GM21526 (cell line): ENCODE measurements around the gene UNKL.

Experiments used
- ATAC-seq: cut with Tn5 transposase; IDR thresholded peaks from one replicate; pipeline ENCODE4 v1.9.1; 2021; ENCODE audit warnings: moderate library complexity; ENCODE audit not compliant: unreplicated experiment, low FRiP score

The UNKL gene

DNA sequence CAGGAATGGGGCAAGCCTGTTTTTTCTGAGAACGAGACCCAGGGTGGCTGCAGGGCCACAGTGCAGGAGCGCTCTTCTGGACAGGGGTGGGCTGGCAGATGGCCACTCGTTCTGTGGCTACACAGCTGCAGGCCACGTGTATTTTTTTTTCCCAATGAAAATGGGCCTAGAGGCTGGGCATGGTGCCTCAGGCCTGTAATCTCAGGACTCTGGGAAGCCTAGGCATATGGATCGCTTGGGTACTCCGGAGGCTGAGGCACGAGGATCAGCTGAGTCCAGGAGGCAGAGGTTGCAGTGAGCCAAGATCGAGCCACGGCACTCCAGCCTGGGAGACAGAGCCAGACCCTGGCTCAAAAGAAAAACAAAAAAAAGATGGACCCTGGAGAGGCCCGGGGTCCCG, 6.8 kb downstream of the UNKL start:
- ATAC-seq = no peak

GRCh38 chr16:1403733-1404132, 10.8 kb downstream of the UNKL start:
- no peak for ATAC-seq

GRCh38 chr16:1403036-1403435, 11.5 kb downstream of the UNKL start:
- ATAC-seq = no peak

DNA sequence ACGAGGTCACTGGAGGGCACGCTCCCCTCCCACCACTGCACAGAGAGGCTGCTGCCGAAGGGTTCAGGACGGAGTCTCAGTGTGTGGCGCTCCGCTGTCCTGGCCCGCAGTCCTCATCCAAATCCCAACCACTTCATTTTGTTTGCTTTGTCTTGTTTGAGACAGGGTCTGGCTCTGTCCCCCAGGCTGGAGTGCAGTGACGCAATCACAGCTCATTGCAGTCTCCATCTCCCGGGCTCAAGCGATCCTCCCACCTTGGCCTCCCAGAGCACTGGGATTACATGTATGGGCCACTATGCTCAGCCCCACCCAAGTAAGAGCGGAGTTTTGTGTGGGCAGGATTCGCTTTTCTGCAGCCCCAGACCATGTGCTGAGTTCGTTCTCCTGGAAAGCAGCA, 12.7 kb downstream of the UNKL start:
- no peak for ATAC-seq

DNA sequence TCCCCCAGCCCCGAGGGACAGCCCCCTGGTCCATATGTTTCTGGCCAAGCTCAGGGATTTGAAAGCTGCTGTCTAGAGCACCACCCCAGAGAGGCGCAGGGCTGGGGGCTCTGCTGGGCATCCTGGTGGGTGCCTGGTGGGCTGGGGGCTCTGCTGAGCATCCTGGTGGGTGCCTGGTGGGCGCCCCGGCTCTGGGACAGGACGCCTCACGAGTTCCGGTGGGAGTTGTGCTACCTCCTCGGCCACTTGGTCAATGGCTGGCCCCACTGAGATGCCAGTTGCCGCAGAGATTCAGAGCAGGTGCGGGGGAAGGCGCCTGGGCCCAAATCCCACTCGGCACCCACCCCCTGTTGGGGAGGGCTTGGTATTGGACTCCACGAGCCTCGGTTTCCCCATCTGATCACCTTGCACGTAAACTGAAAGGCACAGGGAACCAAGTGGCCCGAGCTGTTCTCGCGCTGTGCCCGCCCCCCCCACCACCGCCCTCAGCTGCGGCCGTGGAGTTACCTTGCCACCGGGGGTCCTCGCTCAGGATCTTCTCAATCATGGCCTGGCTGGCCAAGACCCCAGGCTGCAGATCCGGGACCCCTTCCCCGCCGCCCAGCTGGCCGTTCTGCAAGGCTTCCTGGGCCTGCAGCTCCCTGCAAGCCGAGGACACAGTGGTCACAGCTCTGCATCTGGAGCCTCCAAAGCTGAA, 13.3 kb downstream of the UNKL start:
- ATAC-seq = no peak

DNA sequence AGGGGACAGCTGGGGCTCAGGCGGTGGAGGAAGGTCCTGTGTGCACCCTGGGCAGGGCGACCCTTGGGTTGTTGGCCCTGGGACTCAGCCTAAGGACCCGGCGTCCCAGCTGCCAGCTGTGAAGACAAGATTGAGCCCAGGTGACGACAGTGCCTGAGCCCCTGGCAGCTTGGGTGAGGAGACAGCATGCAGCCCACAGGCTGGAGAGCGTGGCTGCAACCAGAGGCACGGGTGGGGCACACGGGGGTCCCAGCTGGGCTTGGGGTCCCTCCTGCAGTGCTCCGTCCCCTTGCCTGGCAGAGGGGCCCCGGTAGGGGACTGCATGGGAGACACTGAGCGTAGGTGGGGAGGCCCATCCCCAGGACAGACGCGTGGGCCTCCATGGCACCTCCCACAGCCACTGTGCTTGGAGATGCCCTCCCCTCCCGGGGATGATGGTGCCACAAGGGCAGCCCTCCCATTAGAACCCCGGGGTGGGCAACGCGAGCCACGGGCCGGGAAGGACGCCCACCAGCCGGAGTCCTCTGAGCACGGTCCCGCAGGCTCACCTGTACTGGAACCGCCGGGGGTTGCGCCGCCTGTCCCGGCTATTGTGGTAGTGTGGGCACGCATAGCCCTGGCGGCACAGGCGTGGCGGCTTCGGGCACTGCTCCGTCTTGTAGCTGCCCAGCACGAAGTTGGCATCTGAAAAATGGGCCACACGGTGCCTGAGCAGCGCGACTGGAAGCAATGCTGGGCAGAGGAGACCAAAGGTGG, 15.5 kb downstream of the UNKL start:
- no peak for ATAC-seq

DNA sequence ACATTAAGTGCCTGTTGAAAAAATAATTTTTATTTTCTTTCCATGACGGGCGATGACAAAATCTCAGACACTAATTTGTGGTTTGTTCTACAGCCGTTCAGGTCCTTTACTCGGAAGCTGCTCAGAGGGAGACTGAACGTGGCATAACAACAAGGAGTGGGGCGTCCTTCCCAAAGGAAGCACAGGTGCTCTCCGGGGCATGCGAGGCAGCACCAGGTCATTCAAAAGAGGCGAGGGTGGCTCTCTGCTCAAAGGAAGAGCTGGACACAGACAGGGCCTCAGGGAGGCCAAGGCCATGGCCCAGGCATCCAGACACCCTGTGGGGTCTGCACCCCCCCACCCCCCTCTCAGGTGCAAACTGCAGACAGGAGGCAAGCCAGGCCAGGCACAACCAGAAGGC, 16.2 kb downstream of the UNKL start:
- no peak for ATAC-seq

DNA sequence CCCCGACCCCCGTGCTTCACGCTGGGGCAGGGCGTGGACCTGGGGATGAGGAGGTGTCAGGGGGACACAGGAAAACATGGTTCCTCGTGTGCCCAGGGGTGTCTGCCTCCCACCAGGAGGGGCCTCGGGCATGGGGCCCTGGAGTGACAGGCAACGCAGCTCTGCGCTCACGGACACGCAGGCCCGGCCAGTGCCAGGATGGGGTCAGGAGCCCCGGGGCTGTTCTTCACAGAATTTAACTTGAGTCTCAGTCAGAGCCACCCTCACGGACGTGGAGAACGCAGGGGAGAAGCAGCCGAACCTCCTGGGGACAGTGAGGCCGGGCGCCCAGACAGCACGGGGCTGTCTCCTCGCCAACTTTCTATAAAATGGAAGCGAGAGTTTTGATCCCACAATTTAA, 16.7 kb downstream of the UNKL start:
- no peak for ATAC-seq

- ATAC-seq = no peak
These were observed 19.0 kb downstream of the UNKL start for GRCh38 chr16:1395444-1396031.

GRCh38 chr16:1394367-1394951, 20.0 kb downstream of the UNKL start:
- ATAC-seq = no peak

GRCh38 chr16:1393613-1394176, 20.8 kb downstream of the UNKL start:
- no peak for ATAC-seq

DNA sequence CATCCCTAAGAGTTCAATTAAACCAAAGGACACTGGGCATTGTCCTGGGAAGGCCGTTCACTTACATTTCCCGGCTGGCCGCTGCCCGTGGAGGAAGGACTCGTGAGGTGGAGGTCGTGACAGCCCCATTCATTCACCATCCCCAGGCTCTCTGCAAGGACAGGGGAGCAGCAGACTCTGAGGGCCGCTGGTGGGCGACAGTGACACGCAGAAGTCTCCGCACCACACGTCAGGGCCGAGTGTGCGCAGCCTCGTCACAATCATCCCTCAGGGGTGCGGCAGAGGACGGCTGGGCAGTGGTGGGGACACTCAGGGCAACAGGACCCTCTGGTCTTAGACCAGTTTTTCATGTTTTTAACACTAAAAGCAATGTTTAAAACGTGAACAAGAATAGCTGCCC, 21.7 kb downstream of the UNKL start:
- no peak for ATAC-seq

GRCh38 chr16:1390239-1390779, 24.2 kb downstream of the UNKL start:
- no peak for ATAC-seq

DNA sequence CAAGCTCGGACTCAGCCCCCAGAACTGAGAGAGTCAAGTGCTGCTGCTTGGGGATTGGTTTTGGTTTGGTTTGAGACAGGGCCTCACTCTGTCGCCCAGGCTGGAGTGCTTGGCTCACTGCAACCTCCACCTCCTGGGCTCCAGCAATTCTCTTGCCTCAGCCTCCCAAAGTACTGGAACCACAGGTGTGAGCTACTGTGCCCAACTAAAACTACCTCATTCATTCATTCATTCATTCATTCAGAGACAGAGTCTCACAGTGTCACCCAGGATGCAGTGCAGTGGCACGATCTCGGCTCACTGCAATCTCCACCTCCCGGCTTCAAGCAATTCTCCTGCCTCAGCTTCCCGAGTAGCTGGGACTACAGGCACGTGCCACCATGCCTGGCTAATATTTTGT, 24.7 kb downstream of the UNKL start:
- ATAC-seq = no peak

- no peak for ATAC-seq
These were observed 27.2 kb downstream of the UNKL start for GRCh38 chr16:1387331-1387730.

DNA sequence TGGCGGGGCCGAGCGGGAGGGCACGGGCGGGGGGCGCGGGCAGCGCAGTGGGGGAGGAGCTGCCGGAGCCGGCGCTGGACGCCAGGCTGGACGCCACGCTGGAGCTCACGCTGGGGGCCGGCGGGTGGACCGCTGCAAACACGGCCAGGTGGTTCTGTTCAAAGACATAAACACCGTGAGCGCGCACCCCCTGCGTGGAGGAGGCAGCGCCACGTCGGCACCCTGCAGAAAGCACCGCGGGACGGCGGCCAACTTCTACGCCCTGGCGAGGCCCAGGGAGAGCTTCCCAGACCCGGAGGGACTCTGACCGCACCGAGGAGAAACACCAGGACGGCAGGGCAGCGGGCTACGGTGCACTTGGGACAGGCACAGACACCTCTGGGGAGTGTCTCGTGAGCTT, 29.3 kb downstream of the UNKL start:
- ATAC-seq = no peak

DNA sequence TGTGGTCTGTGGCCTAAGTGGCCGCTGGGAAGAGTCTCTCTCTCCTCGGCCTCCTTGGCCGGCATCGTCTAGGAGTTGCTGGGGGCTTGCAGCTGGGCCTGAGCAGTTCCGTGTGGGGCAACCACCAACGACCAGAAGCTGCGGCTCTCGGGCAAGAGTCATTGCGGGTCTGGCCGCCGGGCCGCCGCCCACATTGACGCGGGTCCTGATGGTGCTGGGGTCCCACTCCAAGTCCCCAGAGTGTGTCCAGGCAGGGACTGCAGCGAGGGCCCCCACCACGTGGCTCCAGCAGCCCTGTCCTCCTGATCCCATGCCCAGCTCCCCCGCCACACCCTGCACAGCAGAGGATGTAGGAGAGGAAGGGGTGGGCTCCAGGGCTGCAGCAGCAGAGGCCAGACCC, 30.9 kb downstream of the UNKL start:
- ATAC-seq = no peak

- ATAC-seq = no peak
These were observed 32.7 kb downstream of the UNKL start for GRCh38 chr16:1381612-1382406.

DNA sequence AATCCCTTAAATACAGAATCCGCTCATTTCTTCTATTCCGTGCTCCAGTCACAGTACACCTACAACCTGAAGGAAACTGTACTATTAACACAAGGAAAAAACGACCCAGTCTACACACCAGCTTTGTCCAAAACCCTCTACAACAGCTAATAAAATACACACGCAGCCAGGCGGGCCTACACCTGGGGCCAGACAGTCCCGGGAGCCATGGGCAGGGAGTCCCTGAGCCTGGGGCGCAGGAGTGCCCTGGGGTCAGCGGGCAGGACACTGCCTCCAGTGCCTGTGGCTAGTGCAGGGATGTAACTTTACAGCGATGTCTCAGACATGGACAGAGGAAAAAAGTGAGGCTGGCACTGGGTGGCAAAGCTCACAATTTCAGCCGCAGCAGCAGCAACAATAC, 34.3 kb downstream of the UNKL start:
- ATAC-seq = no peak
